Endothelial cell of hepatic sinusoid (primary cell): ENCODE measurements around the gene NTN5.
"Not testable (repeated sequence)": the region's sequence is repeated elsewhere in the genome, so short reads cannot be mapped to it uniquely, and the experiment has no call there.

Experiments used
- in situ Hi-C: cut with HindIII; loops from 2 replicates; pipeline ENCODE4 v1.10.0; 2017; ENCODE audit warnings: low sequenced_read_pairs

Gene NTN5

GRCh38 chr19:48670699-48671445 lies 1.9 kb downstream of the NTN5 start:
- in situ Hi-C loops: loop anchor here (10.0 kb wide), 1 partner anchor 124 kb away; no protein-coding TSS in a partner anchor

GRCh38 chr19:48669903-48670668 lies 2.7 kb downstream of the NTN5 start:
- in situ Hi-C loops: loop anchor here (10.0 kb wide), 1 partner anchor 125 kb away; no protein-coding TSS in a partner anchor

- in situ Hi-C loops: no loop called here
These were observed 4.1 kb downstream of the NTN5 start for GRCh38 chr19:48668761-48669160.

- in situ Hi-C loops: no loop called here
These were observed 4.5 kb downstream of the NTN5 start for GRCh38 chr19:48668332-48668731.

- in situ Hi-C loops: no loop called here
These were observed 7.0 kb downstream of the NTN5 start for GRCh38 chr19:48665786-48666185.

GRCh38 chr19:48664476-48664875 lies 8.3 kb downstream of the NTN5 start:
- in situ Hi-C loops: no loop called here

- in situ Hi-C loops: no loop called here
These were observed 9.2 kb downstream of the NTN5 start for GRCh38 chr19:48663667-48664066.

DNA sequence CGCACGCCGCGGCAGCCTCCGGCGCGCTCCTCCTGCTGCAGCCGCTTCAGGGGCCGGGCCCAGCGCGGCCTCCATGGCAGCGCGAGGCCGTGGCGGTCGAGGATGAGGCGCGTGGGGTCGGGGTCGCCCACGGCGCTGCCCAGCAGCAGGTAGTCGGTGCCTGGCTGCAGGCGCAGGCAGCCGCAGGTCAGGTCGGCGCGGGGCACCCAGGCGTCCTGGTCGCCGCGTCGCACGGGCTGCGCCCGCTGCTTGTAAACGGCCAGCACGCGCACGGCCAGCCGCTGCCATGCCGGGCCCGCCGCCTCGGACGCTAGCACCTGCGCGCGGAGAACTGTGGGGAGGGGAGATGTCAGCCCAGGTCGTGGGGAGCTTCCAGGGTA lies 11.1 kb downstream of the NTN5 start:
- in situ Hi-C loops: no loop called here

DNA sequence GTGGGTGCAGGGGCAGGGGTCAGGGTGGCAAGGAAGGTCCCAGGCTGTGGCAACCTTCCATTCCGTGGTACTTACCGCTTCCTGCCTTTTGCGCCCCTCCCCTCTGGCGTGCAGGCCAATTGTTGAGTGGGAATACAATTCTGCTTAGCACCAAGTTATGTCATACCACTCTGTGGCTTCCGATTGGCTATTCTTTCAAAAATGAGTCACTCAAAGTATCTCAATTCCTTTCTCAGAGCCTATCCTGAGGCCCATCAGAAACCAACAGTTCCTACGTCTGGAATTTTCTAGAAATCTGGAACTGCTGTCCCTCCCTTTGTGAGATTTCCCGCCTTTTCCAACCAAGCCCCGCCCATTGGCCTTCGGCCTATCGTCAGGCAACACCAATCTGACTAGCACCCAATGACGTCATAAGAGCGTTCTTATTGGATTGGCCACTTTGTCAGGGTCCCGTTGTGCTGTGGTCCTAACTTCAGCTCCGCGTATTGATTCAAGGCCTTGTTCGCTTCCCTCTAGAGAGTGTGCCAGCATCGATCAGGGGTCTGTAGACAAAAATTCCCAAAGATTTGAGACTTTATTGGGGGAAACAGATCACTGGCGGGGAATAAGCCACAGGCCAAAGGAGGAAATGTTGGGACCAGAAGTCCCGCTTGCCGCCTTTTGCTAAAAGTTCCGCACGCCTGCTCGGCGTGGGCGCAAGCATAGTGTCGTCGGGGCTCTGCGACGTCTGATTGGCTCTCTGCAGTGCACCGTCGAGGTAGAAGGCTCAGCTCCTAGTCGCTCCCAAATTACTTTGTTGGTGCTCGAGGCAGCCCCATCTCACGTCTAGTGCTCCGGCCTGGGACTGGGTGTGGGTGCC lies 11.7 kb downstream of the NTN5 start:
- in situ Hi-C loops: no loop called here

- in situ Hi-C loops: no loop called here
These were observed 13.0 kb downstream of the NTN5 start for GRCh38 chr19:48659768-48660167.

DNA sequence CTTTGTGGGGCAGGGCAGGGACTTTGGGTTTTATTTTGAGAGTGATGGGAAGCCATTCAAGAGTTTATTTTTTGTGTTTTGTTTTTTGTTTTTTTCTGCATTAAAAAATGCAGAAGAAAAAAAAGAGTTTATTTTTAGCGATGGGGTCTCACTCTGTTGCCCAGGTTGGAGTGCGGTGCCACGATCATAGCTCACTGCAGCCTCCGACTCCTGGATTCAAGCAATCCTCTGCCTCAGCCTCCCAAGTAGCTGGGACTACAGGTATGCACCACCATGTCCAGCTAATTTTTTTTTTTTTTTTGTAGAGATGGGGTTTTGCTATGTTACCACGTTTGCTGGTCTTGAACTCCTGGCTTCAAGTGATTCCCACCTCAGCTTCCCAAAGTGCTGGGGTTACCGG lies 14.3 kb downstream of the NTN5 start:
- in situ Hi-C loops: no loop called here

DNA sequence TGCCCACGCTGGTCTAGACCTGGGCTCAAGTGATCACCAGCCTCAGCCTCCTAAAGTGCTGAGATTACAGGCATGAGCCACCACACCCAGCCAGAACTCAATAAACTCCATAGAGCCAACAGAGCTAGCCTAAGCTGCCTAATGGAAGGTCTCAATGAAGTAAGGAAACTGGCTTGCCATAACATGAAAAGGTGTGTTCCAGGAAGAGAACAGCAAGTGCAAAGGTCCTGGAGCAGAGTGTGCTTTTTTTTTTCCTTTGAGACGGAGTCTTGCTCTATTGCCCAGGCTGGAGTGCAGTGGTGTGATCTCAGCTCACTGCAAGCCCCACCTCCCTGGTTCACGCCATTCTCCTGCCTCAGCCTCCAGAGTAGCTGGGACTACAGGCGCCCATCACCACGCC lies 15.0 kb downstream of the NTN5 start:
- in situ Hi-C loops: not testable (repeated sequence)

DNA sequence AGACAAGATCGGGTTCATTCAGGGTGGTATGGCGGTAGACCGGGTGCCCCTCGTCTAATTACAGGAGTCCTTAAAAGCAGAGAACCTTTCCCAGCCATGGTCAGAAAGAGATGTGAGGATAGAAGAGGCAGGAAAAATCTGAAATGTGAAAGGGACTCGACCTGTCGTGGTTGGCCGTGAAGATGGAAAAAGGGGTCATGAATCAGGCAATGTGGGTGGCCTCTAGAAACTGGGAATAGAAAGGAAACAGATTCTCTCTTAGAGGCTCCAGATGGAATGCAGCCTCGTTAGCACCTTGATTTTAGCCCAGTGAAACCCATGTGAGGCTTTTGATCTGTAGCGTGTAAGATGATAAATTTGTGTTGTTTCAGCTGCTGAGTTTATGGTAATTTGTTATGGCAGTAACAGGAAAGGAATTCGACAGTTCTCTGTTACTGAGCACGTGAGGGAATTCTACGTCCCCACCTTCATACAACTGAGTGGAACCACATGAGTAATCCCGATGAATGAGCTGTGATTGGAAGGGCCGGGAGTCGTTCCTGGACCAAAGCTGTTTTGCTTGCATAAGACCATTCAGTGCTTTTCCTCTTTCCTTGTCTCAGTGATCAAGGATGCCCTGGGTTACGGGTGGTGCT lies 15.9 kb downstream of the NTN5 start:
- in situ Hi-C loops: no loop called here

- in situ Hi-C loops: no loop called here
These were observed 18.3 kb downstream of the NTN5 start for GRCh38 chr19:48654299-48655059.

- in situ Hi-C loops: no loop called here
These were observed 21.2 kb downstream of the NTN5 start for GRCh38 chr19:48651683-48652048.

GRCh38 chr19:48650974-48651682 lies 21.7 kb downstream of the NTN5 start:
- in situ Hi-C loops: no loop called here

DNA sequence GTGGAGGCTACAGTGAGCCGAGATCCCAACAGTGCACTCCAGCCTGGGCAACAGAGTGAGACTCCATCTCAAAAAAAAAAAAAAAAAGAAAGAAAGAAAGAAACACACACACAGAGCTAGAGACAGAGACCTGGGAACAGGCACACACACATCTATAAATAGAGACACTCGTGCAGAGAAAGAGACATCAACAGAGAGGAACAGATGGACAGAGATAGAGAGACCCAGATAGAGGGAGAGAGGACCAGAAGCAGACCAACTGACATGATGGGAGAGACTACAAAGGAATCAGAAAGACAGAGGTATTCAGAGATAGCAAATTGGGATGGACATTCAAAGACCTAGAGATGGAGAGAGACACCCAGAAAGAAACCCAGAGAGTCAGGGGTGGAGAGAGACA lies 24.7 kb downstream of the NTN5 start:
- in situ Hi-C loops: loop anchor here (25.0 kb wide), 1 partner anchor 314 kb away; the partner anchor contains the start of genes BAX and FTL

DNA sequence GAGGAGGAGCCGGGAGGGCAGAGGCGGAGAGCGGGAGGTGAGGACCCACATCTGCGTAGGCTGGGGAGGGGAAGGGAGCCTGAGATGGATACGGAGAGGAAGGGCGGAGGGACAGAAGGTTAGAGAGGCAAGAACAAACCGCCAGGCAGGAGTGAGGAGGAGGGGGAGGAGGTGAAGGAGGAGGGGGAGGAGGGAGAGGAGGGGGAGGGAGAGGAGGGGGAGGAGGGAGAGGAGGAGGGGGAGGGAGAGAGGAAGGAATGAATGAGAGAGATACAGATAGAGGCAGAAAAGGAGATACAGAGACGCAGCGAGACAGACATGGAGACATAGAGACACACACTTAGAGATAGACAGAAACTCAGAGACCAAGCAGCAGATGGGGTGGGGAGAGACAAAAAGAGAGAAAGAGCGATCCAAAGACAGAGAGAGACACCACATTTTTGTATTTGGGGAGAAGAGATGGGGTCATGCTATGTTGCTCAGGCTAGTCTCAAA lies 26.0 kb downstream of the NTN5 start:
- in situ Hi-C loops: loop anchor here (25.0 kb wide), 1 partner anchor 316 kb away; the partner anchor contains the start of genes BAX and FTL
